GM18868 (cell line): Measurements from ENCODE around the gene SP6.

Experiments
- ATAC-seq: cut with Tn5 transposase; IDR thresholded peaks from one replicate; pipeline ENCODE4 v1.9.1; 2021; ENCODE audit warnings: mild to moderate bottlenecking, moderate library complexity; ENCODE audit not compliant: unreplicated experiment

The SP6 gene

GRCh38 chr17:47838636-47839035 is 12.3 kb downstream of the SP6 start:
- no peak for ATAC-seq

DNA sequence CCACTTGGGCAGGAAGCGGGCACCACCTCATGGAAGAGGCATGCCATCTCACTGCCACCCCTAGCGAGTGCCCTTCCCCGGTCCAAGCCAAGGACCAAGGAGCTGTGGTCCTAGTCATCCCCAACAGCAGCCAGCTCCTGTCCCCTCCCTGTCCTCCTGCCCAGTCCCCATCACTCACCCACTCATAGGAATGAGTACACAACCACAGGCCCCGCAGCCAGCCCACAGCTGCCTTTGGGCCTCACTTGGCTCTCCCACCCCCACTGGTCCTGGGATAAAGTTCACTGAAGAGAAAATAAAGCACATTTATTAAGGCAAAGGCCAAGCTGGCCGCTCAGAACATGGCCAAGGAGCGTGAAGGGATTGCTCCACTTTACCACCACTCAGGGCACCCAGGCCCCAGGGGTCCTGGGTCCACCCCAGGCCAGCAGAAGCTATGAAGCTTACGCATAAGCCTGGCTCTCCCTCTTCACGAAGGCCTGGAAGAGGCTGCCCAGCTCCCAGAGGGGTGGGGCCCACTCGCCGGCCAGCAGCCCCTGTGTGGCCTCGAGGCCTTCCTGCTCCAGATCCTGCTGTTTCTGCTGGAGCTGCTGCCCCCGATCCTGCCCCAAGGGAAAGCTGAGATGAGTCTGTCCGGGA is 13.4 kb downstream of the SP6 start:
- no peak for ATAC-seq

DNA sequence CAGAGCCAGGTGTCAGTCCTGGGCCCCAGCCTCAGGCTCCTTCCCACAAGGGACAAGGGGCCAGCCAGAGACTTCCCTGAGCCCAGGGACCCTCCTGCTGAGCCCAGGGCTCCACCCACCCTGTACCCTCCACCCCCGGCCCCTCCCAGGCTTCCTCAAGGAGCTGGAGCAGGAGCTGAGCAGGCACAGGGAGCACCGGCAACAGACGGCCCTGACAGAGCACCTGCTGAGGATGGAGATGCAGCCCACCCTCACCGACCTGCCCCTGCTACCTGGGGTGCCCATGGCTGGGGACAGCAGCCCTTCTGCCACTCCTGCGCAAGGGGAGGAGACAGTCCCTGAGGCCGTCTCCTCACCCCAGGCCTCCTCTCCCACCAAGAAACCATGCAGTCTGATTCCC is 14.4 kb downstream of the SP6 start:
- ATAC-seq = no peak

DNA sequence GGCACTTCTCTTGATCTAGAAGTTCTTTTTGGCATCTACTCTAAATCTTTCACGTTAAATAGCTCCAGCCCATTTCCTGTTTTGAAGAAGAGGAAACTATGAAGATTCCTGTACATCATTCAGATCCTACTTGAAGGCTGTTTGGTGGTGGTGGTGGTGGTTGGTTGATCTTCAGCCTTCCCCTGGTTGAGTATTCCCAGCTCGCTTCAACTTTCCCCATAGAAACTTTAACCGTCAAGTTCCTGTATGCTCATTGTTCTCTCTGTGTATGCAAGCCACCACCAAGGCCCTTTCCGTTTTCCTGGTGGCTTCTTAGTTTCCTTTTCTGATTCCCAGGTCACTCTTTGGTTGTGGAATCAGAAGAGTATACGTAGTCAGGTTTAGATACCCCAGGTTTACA is 16.2 kb downstream of the SP6 start:
- ATAC-seq = no peak

DNA sequence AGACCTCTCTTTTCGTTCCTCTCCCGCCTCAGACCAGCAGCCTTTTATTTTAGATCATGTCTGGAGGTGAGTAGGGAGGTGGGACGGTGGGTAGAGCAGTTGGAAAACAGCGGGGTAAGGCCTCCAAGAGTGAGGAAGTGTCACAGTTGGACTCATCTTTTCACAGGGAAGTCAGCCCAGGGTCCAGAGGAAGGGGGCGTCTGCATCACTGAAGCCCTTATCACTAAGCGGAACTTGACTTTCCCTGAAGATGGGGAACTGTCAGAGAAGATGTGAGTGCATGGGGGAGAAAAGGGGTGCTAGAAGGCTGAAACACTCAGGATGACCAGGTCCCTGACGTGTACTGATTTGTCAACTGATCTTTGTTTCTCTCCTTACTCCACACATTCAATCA is 19.0 kb downstream of the SP6 start:
- no peak for ATAC-seq

GRCh38 chr17:47831003-47831933 is 19.7 kb downstream of the SP6 start, which contains the start of the genes LRRC46 and MRPL10:
TSS of gene LRRC46 (plus strand) at chr17:47831670. CDS start at chr17:47831990, 320 bp downstream.
TSS of gene MRPL10 (minus strand) at chr17:47831541. CDS start at chr17:47831511, 30 bp downstream.
- ATAC-seq = peak; percentile 85

DNA sequence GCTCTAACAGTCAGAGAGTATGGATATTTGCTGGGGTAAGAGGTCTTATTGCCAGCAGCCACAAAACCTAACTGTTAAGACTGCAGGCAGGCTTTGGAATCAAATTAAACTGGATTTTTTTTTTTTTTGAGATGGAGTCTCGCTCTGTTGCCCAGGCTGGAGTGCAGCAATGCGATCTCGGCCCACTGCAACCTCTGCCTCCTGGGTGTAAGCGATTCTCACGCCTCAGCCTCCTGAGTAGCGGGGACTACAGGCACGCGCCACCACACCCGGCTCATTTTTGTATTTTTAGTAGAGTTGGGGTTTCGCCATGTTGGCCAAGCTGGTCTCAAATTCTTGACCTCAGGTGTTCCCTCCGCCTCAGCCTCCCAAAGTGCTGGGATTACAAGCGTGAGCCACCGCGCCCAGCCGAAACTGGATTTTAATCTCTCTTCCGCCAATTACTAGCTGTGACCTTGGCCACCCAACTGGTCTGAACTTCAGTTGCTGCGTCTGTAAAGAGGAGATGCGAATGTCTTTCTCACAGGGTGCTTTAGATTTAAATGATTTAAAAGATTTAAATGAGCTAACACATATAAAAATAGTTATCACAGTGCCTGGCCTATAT is 20.5 kb downstream of the SP6 start:
- no peak for ATAC-seq

- no peak for ATAC-seq
Observed at GRCh38 chr17:47829870-47830269, 21.1 kb downstream of the SP6 start.

DNA sequence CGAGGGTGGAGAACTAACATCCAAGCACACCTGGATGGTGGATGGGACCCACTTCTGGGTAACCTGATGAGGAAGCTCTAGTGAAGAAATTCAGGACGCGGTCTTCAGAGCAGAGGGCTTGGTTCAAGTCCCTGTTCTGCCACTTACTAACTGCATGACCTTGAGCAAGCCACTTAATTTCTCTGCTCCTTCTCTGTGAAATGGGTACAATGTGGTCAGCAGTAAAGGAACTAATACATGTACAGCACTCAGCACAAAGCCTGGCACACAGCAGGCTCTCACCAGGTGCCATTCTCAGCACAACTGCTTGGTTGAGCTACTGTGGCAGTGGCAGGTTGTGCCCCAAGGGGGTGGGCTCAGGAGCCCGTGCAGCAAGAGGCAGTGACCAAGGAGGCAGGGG is 27.4 kb downstream of the SP6 start:
- ATAC-seq = no peak

DNA sequence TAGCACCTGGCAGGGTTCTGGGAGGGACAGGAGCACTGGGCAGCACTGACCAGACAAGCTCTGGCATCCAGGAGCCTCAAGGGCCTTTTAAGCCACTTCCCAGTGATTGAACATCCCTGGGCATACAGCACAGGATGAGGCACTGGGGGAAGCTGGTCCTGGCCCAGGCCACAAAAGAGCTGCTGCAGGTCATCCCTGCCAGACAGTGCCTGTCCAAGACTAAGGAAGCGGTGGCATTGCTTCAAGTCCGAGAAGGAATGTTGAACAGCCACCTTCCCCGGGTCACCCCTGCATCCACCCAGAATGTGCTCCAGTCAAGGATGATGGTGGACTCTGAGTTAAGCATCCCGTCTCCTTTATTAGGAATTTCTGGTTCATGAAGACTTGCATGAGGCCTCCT is 28.2 kb downstream of the SP6 start:
- no peak for ATAC-seq

DNA sequence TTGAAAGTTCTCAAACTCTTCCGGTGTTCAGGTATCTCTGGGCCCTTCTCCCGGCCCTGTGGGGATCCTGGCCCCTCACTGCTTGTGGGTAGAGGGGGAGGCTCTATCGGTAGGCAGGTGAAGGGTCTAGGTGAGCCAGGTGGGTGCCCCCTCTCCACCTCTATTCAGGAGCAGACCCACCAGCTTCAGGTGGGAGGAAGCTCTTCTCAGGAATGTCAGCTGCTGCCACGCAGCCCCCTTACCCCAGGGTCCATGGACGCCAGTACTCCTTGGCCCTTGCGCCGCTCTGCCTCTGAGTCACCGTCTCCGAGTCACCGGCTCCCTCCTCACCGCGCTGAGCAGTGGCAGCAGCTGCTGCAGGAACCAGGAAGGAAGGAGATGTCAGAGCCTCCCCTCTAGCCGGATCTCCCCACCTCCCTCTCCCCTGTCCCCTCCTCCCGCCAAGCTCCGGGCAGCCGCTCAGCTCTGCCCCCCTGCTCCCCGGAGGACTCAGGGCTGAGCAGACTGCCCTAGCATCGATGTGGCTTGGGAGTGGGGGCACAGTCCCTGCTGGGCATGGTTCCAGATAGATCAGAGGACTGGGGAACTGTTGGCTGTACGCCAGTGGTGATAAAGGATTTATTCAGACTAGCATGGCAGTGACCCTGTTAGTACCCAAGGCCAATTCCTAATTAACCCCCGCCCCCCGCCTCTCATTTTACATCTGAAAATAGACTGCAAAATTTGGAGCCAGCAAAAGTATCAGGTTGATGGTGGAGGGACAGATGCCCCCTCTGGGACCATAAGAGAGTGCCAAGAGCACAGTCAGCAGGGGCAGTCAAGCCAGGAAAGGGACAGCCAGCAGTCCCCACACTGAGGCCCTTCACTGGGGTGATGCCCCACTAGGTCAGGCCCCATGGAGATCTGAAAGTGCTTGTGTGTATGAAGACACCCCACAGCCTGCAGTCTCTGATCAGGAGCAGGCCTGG is 29.3 kb downstream of the SP6 start, which contains the start of gene OSBPL7:
OSBPL7 (minus strand) TSS at position 371 of the 968 bp plus-strand sequence. CDS start 1,516 bp downstream, outside the sequence.
- peak; percentile 90 for ATAC-seq

DNA sequence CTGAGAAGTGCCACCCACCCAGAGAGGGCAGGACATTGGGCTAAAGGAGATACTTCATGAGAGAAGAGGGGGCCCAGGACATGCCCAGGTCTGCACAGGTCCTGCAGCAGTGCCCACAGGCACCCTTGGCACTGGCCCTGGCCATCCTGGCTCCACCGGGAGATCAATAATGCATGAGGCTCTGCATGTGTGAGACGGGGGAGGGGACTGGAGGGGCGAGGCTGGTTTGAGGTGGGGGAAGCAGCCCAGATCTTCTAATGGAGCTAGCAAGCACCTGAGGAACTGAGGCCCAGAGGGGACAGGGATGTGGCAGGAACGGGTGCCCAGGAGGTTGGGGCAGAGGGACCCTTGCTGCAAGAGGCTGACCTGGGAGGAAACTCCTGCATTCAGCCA is 29.9 kb downstream of the SP6 start:
- ATAC-seq = no peak

GRCh38 chr17:47820033-47820789 is 30.8 kb downstream of the SP6 start:
- ATAC-seq = no peak

GRCh38 chr17:47819475-47819874 is 31.5 kb downstream of the SP6 start:
- no peak for ATAC-seq

- no peak for ATAC-seq
Observed at GRCh38 chr17:47818002-47818695, 32.8 kb downstream of the SP6 start.

DNA sequence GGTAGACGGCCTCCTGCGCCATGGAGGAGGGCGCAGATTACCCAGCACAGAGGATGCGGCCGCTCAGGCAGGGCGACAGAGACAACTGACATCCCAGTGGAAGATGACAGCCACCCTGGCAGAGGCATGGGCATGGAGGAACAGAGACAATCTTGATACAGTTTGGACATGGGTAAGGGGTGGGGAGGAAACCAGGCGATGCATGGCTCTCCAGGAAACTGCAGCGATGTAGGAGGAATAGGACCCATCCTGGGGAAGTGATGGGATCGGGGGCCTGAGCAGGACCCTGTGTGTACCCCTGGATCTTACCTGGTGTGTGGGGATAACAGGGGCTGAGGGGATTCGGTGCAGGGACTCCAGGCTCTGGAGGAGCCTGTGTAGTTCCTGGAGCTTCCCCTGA is 34.0 kb downstream of the SP6 start:
- no peak for ATAC-seq

GRCh38 chr17:47816111-47816735 is 34.7 kb downstream of the SP6 start:
- ATAC-seq = no peak

DNA sequence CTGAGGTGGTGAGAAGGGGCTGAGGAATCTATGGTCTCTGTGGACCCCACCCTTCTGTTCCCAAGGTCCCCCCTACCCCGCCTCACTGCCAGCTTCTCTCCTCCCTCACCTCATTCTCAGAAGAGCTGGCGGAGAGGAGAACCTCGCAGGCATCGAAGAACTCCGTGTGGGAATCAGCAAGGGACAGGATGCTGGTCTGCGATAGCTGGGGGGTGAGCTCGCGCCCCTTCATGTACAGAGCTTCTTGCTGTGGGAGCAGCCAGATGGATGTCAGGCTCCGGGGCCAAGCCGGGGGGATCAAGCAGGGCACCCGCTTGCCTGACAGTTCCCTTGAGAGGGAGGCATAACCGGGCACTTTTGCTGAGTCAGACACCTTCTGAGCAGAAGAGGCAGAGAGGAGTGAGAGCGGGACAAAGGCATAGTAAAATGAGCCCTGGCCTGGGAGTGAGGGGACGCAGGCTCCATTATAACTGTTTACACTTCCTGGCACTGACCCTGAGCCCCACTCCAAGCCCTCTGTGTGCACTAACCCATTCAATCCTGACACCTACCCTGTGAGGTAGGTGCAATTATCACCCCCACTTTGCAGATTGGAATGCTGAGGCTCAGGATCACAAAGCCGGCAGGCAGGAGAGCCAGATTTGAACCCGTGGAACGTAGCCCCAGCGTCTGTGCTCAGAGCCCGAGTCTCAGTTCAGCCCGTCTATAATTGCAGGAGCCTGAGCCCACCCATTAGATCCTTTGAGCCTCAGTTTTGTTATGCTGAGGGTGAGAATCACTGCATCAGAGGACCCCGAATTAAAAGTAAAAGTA is 35.7 kb downstream of the SP6 start:
- ATAC-seq = no peak
